Fibroblast of villous mesenchyme (primary cell): ENCODE results near the gene INO80. TPM values are rescaled to one million over a fixed set of nuclear protein-coding genes. Genes with fewer than 3 reads are reported as not detected.
"Not testable (repeated sequence)": the region's sequence is repeated elsewhere in the genome, so short reads cannot be mapped to it uniquely, and the experiment has no call there.

Experiments
- DNase-seq: peaks from one replicate; pipeline ENCODE4 v3.0.0-alpha.2; 2010; ENCODE audit warnings: low read depth
- H3K4me3 ChIP-seq: 2 replicates; pipeline ENCODE4 v1.5.1; 2011; ENCODE audit warnings: low read depth, mild to moderate bottlenecking, low read length
- CTCF ChIP-seq: IDR thresholded peaks from 2 replicates; pipeline ENCODE4 v1.5.1; 2012; ENCODE audit warnings: low read depth, mild to moderate bottlenecking, low read length; ENCODE audit not compliant: insufficient read depth
- total RNA-seq: library from RNA; depleted of rRNA; stranded (reverse); fragments of >200 nt; gene quantifications from 2 replicates; pipeline ENCODE4 v1.2.3, GENCODE V29; 2012

Gene INO80
- total RNA-seq, 1 donor: 29.8 TPM

DNA sequence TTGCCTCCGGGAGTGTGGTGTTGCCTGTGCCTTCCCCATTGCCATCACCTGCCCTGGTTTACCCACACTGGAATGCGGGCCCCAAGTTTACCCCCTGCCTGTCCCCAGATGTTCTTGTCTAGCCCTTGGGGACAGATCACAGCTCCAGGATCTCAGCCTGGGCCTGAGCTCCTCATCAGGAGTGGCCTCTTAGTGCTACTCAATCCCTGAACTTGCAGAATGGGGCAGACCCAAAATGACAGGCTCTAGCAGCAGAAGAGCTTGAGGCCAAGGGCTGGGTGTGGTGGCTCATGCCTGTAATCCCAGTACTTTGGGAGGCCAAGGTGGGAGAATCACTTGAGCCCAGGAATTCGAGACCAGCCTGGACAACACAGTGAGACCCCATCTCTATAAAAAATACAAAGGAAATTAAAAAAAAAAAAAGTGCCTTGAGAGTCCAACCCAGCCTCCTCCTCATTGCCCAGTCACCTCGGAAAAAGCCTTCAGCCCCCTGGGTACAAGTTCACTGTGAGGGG is 159.0 kb downstream of the INO80 start:
- DNase-seq: no peak
- no peak for TF ChIP-seq CTCF
- H3K4me3 ChIP-seq: no peak overlapping the region

GRCh38 chr15:40956541-40956982 is 159.5 kb downstream of the INO80 start:
- no peak for TF ChIP-seq CTCF
- no peak for DNase-seq
- H3K4me3 ChIP-seq: peak overlapping the region; percentile 93

GRCh38 chr15:40955930-40956540 is 160.0 kb downstream of the INO80 start:
- DNase-seq: peak; percentile 47
- H3K4me3 ChIP-seq: peak overlapping the region; percentile 93
- TF ChIP-seq CTCF: no peak

- TF ChIP-seq CTCF: no peak
- peak overlapping the region; percentile 93 for H3K4me3 ChIP-seq
- DNase-seq: no peak
Measured at GRCh38 chr15:40955141-40955903, 160.8 kb downstream of the INO80 start.

- peak overlapping the region; percentile 93 for H3K4me3 ChIP-seq
- not testable (repeated sequence) for DNase-seq
Measured at GRCh38 chr15:40954158-40954848, 161.8 kb downstream of the INO80 start.

- no peak for DNase-seq
- TF ChIP-seq CTCF: no peak
- H3K4me3 ChIP-seq: peak overlapping the region; percentile 93
Measured at GRCh38 chr15:40953713-40954074, 162.4 kb downstream of the INO80 start.
